ENCODE results near the gene PLEKHH1. TPM values are rescaled to one million over a fixed set of nuclear protein-coding genes. Genes with fewer than 3 reads are reported as not detected.

Gene PLEKHH1
- total and polyA plus RNA-seq, 2 experiments from 2014 or later = 14.7 to 33.9 TPM

GRCh38 chr14:67602076-67602475, 69.0 kb downstream of the PLEKHH1 start (continued):
- TF ChIP-seq REST (IDR thresholded peaks at IDR 0.05; ENCODE audit: unreplicated experiment) = no peak

- no peak overlapping the region for H3K27ac Mint-ChIP-seq
- no peak overlapping the region for H2AFZ ChIP-seq
- H3K4me2 ChIP-seq = no peak overlapping the region
- no peaks in the 10 kb centered on the region for H3K9me2 ChIP-seq (ENCODE audit: insufficient read depth)
- H3K27me3 Mint-ChIP-seq (ENCODE audit: insufficient read depth, low read depth, poor library complexity) = peaks cover 90% of the 10 kb centered on the region
- no peaks in the 10 kb centered on the region for H3K36me3 ChIP-seq (ENCODE audit: insufficient read depth)
- H3K4me3 Mint-ChIP-seq = no peak overlapping the region
- H3K27me3 ChIP-seq (ENCODE audit: insufficient read depth) = peaks cover 89% of the 10 kb centered on the region
- no peaks in the 10 kb centered on the region; the same call in 1 of the 2 replicates for H4K20me1 ChIP-seq (replicated peaks; ENCODE audit: insufficient read depth)
- no peaks in the 10 kb centered on the region for H3K36me3 Mint-ChIP-seq (ENCODE audit: low read depth)
- H3K4me1 ChIP-seq (ENCODE audit: insufficient read depth) = peaks cover 4% of the 10 kb centered on the region
- H3K9me3 Mint-ChIP-seq = no peaks in the 10 kb centered on the region
- DNase-seq (ENCODE audit: low spot score) = no peak
- 0 out of 2 replicates have a peak, but pooled peaks cover 7% of the 10 kb centered on the region for H3F3A ChIP-seq (replicated peaks; ENCODE audit: low read depth)
- H3K79me2 ChIP-seq (replicated peaks; ENCODE audit: insufficient read depth) = no peaks in the 10 kb centered on the region
- ATAC-seq = no peak
- no peak overlapping the region for H3K4me3 ChIP-seq
- H3K27ac ChIP-seq (ENCODE audit: low read depth) = no peak overlapping the region
- peaks cover 3% of the 10 kb centered on the region; the same call in 2 of the 3 replicates for H3K4me1 Mint-ChIP-seq
- TF ChIP-seq ETS1 (IDR thresholded peaks at IDR 0.05) (no peak), ZNF331 (CRISPR knock-in tag; IDR thresholded peaks at IDR 0.05; ENCODE audit: low read depth) (no peak), CTCF (conservative IDR thresholded peaks at IDR 0.05; ENCODE audit: low read depth in 2 of 2) (no peak), ZNF114 (CRISPR knock-in tag; IDR thresholded peaks at IDR 0.05) (no peak), EZH2 (IDR thresholded peaks at IDR 0.05; ENCODE audit: low read depth, unreplicated experiment) (no peak), POLR2AphosphoS5 (IDR thresholded peaks at IDR 0.05; ENCODE audit: low read depth) (no peak), ZNF462 (CRISPR knock-in tag; IDR thresholded peaks at IDR 0.05) (no peak), CREB1 (CRISPR knock-in tag; IDR thresholded peaks at IDR 0.05; ENCODE audit: low read depth) (no peak), EZH2phosphoT487 (IDR thresholded peaks at IDR 0.05; ENCODE audit: unreplicated experiment) (no peak), JUNB (IDR thresholded peaks at IDR 0.05; ENCODE audit: unreplicated experiment) (no peak)
Observed at GRCh38 chr14:67602995-67603545, 70.0 kb downstream of the PLEKHH1 start.

Data from GM23338 (cell line).